PC-9 (cell line): ENCODE data around the gene TBC1D2B. TPM values are rescaled to one million over a fixed set of nuclear protein-coding genes. Genes with fewer than 3 reads are reported as not detected.

Source experiments
- BruUV-seq: library from RNA; stranded (reverse); fragments of 400-500 nt; replicated peaks from 2 replicates; lab custom pipeline; 2021; lab: Mats Ljungman, UMichigan
- CTCF ChIA-PET: fragments of 300-600 bp; sonication (Branson Sonifier 250); formaldehyde crosslinking; loops from one replicate; lab custom pipeline; 2022; ENCODE audit warnings: antibody characterized with exemption; lab: Charles Lee
- POLR2A ChIA-PET: fragments of 300-600 bp; sonication (Branson Sonifier 250); formaldehyde crosslinking; loops from one replicate; lab custom pipeline; 2022; ENCODE audit warnings: antibody characterized with exemption; ENCODE audit not compliant: unreplicated experiment; lab: Charles Lee
- DNase-seq, 2 experiments: peaks; one replicate each; pipeline versions ENCODE4 v3.0.0 to v3.0.0-alpha.2; 2015 to 2022; ENCODE audit warnings: mixed read lengths in 1 of 2
- H2AFZ ChIP-seq: fragments of 200-600 bp; sonication (generic); 2 replicates; pipeline ENCODE4 v1.8.1; 2017; ENCODE audit warnings: antibody characterized with exemption
- H3F3A ChIP-seq: fragments of 200-600 bp; sonication (generic); 2 replicates; pipeline ENCODE4 v1.8.1; 2017; ENCODE audit warnings: antibody characterized with exemption, mild to moderate bottlenecking, low read depth; ENCODE audit not compliant: insufficient read depth
- H3K27ac ChIP-seq: fragments of 200-600 bp; sonication (generic); 2 replicates; pipeline ENCODE4 v1.6.1; 2016; ENCODE audit warnings: mixed run types
- H3K27me3 ChIP-seq: fragments of 200-600 bp; sonication (generic); 2 replicates; pipeline ENCODE4 v1.6.1; 2016; ENCODE audit warnings: low read depth, mixed run types; ENCODE audit not compliant: insufficient read depth
- H3K36me3 ChIP-seq: fragments of 200-600 bp; sonication (generic); 2 replicates; pipeline ENCODE4 v1.6.1; 2016; ENCODE audit warnings: low read depth, mixed run types
- H3K4me1 ChIP-seq: fragments of 200-600 bp; sonication (generic); replicated peaks from 2 replicates; pipeline ENCODE4 v1.6.1; 2016; ENCODE audit warnings: mixed run types; ENCODE audit not compliant: insufficient read depth
- H3K4me2 ChIP-seq: fragments of 200-600 bp; sonication (generic); 2 replicates; pipeline ENCODE4 v1.6.1; 2017; ENCODE audit warnings: mixed run types
- H3K4me3 ChIP-seq: fragments of 200-600 bp; sonication (generic); 2 replicates; pipeline ENCODE4 v1.6.1; 2016; ENCODE audit warnings: mixed run types
- H3K79me2 ChIP-seq: fragments of 200-600 bp; sonication (generic); 2 replicates; pipeline ENCODE4 v1.6.1; 2017; ENCODE audit warnings: low read depth, mixed run types
- H3K9me2 ChIP-seq: fragments of 200-600 bp; sonication (generic); 2 replicates; pipeline ENCODE4 v1.8.1; 2017; ENCODE audit warnings: mild to moderate bottlenecking; ENCODE audit not compliant: insufficient read depth
- H3K9me3 ChIP-seq: fragments of 200-600 bp; sonication (generic); 2 replicates; pipeline ENCODE4 v1.8.1; 2016; ENCODE audit warnings: low read depth; ENCODE audit not compliant: insufficient read depth
- H4K20me1 ChIP-seq: fragments of 200-600 bp; sonication (generic); 2 replicates; pipeline ENCODE4 v1.8.1; 2017; ENCODE audit not compliant: insufficient read depth
- EZH2 ChIP-seq: fragments of 200-600 bp; sonication (generic); IDR thresholded peaks from 2 replicates; pipeline ENCODE4 v1.8.0; 2017; ENCODE audit warnings: antibody characterized with exemption, low read depth
- intact Hi-C: fragments of 100-400 bp; cut with micrococcal nuclease; formaldehyde crosslinking; loops from one replicate; pipeline ENCODE4 v1.10.0; 2022; ENCODE audit not compliant: unreplicated experiment
- total RNA-seq: library from RNA; stranded (reverse); gene quantifications from 2 replicates; pipeline ENCODE4 v1.2.3, GENCODE V29; 2021
- TF ChIP-seq, protein P1 (sequence below): fragments of 200-600 bp; sonication (generic); conservative IDR thresholded peaks from 2 replicates; pipeline ENCODE4 v1.6.1; 2017; ENCODE audit warnings: mixed run types, antibody characterized with exemption, mild to moderate bottlenecking, moderate library complexity

Gene TBC1D2B
- total RNA-seq, 1 experiment from 2014 or later, result 27.7 TPM

DNA sequence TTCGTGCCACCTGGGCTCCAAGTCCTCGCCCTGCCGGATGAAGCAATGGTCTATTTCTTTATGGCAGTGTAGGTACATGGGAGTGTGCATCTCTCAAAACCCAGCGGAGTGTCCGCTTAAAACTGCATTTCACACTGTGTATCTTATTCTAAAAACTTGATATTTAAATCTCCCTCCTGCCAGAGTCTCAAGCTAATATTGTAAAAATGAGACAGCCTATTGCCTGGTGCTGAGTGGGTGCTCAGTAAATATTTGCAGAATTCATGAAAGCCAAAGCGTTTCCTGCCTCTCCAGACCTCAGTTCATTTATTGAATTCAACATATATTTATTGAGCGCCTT, 330 bp upstream of the TBC1D2B start:
- H3K4me1 ChIP-seq, result peaks cover 24% of the 10 kb centered on the region
- peak overlapping the region; percentile 52; the same call in 1 of the 2 replicates for H2AFZ ChIP-seq
- DNase-seq, result no peak
- peak overlapping the region; percentile 72 for H3K4me2 ChIP-seq
- no peaks in the 10 kb centered on the region for H4K20me1 ChIP-seq
- no peak overlapping the region for H3K27ac ChIP-seq
- TF ChIP-seq EZH2, result no peak
- TF ChIP-seq, protein P1, sequence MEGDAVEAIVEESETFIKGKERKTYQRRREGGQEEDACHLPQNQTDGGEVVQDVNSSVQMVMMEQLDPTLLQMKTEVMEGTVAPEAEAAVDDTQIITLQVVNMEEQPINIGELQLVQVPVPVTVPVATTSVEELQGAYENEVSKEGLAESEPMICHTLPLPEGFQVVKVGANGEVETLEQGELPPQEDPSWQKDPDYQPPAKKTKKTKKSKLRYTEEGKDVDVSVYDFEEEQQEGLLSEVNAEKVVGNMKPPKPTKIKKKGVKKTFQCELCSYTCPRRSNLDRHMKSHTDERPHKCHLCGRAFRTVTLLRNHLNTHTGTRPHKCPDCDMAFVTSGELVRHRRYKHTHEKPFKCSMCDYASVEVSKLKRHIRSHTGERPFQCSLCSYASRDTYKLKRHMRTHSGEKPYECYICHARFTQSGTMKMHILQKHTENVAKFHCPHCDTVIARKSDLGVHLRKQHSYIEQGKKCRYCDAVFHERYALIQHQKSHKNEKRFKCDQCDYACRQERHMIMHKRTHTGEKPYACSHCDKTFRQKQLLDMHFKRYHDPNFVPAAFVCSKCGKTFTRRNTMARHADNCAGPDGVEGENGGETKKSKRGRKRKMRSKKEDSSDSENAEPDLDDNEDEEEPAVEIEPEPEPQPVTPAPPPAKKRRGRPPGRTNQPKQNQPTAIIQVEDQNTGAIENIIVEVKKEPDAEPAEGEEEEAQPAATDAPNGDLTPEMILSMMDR, result no peak
- intact Hi-C loops, result no loop called here
- H3K79me2 ChIP-seq, result 0 out of 2 replicates have a peak, but pooled peaks cover 15% of the 10 kb centered on the region
- H3K9me2 ChIP-seq, result no peaks in the 10 kb centered on the region
- BruUV-seq, result no TSS peak
- CTCF ChIA-PET, result no interaction called here
- no peaks in the 10 kb centered on the region for H3K27me3 ChIP-seq
- POLR2A ChIA-PET, result no interaction called here
- H3K4me3 ChIP-seq, result peak overlapping the region; percentile 49
- no peaks in the 10 kb centered on the region for H3K9me3 ChIP-seq
- H3F3A ChIP-seq, result no peaks in the 10 kb centered on the region
- no peaks in the 10 kb centered on the region for H3K36me3 ChIP-seq

DNA sequence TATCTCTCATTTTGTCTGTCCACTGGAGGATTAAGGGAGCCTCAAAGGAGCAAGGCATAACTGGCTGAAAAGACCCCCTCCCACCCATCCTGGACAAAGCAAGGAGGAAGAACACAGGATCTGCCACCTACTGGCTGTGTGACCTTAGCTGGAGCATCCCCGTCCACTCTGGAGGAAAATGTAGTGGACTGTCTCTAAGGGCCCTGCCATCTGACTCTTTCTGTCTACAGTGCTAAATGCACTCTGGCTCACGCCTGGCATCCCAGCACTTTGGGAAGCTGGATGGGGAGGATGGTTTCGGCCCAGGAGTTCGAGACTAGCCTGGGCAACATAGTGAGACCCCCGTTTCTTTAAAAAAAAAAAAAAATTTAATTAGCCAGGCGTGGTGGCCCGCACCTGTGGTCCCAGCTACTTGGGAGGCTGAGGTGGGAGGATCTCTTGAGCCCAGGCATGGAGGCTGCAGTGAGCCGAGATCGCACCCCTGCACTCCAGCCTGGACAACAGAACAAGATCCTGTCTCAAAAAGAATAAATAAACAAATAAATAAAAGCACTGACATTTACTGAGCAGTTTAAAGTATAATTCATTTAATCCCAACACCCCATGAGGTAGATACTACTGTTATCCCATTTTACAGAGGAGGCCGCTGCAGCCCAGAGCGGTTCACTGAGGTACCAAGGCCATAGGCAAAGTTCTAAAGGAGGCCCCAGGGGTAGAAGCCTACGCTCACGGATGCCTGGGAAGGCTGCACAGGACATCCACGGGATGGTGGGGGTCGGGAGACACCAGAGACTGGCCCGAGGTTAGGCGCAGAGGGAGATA, 1.1 kb downstream of the TBC1D2B start:
- TF ChIP-seq, protein P1, result no peak
- TF ChIP-seq EZH2, result no peak
- POLR2A ChIA-PET, result interaction anchor here (0.6 kb wide), 1 partner anchor 56 kb away, joined by 3 read pairs; no protein-coding TSS in a partner anchor
- BruUV-seq, result no TSS peak
- no peaks in the 10 kb centered on the region for H3K9me2 ChIP-seq
- peaks cover 17% of the 10 kb centered on the region for H3K4me1 ChIP-seq
- no peaks in the 10 kb centered on the region for H3K27me3 ChIP-seq
- H3K36me3 ChIP-seq, result no peaks in the 10 kb centered on the region
- CTCF ChIA-PET, result interaction anchor here (0.6 kb wide), 1 partner anchor 70 kb away, joined by 3 read pairs; no protein-coding TSS in a partner anchor
- H3F3A ChIP-seq, result no peaks in the 10 kb centered on the region
- H3K27ac ChIP-seq, result no peak overlapping the region
- intact Hi-C loops, result no loop called here
- no peak for DNase-seq
- H3K4me3 ChIP-seq, result peak overlapping the region; percentile 84
- H3K79me2 ChIP-seq, result 0 out of 2 replicates have a peak, but pooled peaks cover 15% of the 10 kb centered on the region
- peak overlapping the region; percentile 97 for H2AFZ ChIP-seq
- H3K4me2 ChIP-seq, result peak overlapping the region; percentile 99
- H4K20me1 ChIP-seq, result no peaks in the 10 kb centered on the region
- no peaks in the 10 kb centered on the region for H3K9me3 ChIP-seq

DNA sequence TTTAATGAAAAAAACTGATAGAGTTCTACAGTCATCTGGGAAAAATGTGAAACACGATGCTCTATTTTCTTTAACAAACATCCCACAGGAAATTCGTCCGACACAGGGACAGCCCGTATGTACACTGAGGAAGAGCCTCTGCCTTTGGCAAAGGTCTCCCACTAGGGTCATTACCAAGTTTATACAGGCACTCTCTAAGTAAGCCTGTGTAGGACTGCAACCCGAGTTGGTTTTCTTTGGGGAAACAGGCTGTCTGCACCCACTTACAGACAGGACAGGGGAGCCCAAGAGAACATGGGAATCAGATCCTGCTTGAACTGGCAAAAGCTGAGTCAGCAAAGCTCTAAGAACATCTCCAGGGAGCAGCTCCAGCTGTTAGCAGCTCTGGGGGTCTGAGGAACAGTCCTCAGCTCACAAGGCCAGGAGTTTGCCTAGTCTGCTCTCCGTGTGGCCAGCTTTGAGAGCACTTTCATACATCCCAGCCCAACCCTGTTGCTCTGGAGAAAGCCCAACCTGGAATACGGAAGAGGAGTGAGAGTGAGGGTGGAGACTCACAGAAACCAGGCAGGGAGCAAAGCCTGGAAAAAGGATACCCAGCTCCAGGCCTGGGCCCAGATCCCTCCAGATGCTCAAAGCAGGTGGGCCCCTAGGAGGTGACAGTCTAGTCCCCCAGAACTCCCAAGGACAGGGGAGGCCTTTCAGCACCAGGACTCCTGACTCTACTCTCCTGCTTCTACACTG, 1.9 kb downstream of the TBC1D2B start:
- peak in 1 of 2 experiments; percentile 31 for DNase-seq
- intact Hi-C loops, result loop anchor here (2.0 kb wide), 1 partner anchor 67 kb away; no protein-coding TSS in a partner anchor
- no peak overlapping the region for H2AFZ ChIP-seq

More for the DNA sequence above, 1.9 kb downstream of the TBC1D2B start:
- Histone ChIP-seq H3K27me3 (no peaks in the 10 kb centered on the region), H3K4me3 (no peak overlapping the region; the same call in 1 of the 2 replicates), H3K79me2 (0 out of 2 replicates have a peak, but pooled peaks cover 15% of the 10 kb centered on the region), H3F3A (no peaks in the 10 kb centered on the region), H3K9me3 (no peaks in the 10 kb centered on the region), H3K36me3 (no peaks in the 10 kb centered on the region), H3K9me2 (no peaks in the 10 kb centered on the region), H3K4me2 (peak overlapping the region; percentile 99), H3K4me1 (peaks cover 17% of the 10 kb centered on the region), H4K20me1 (no peaks in the 10 kb centered on the region), H3K27ac (no peak overlapping the region)
- TSS peak; percentile 53 for BruUV-seq
- CTCF ChIA-PET, result no interaction called here
- POLR2A ChIA-PET, result interaction anchor here (0.6 to 0.7 kb wide), 2 partner anchors 47 to 69 kb away, joined by 5 to 8 read pairs; no protein-coding TSS in a partner anchor
- TF ChIP-seq, protein P1, result no peak
- no peak for TF ChIP-seq EZH2
